DND-41 (cell line): ENCODE results near the gene PCDHGA7.

Experiments used
- ATAC-seq: fragments of 200-7000 bp; cut with Tn5 transposase; 3 replicates; pipeline ENCODE4 v1.9.1; 2021; ENCODE audit warnings: low read depth; ENCODE audit not compliant: insufficient read depth
- DNase-seq: peaks from one replicate; pipeline ENCODE4 v3.0.0-alpha.2; 2020
- H2AFZ ChIP-seq: 2 replicates; pipeline ENCODE4 v1.6.0; 2012; ENCODE audit warnings: low read depth, low read length
- H3K27ac ChIP-seq: 2 replicates; pipeline ENCODE4 v1.5.1; 2012; ENCODE audit warnings: low read length, inconsistent platforms
- H3K27me3 ChIP-seq: fragments of 200-600 bp; sonication (generic); 2 replicates; pipeline ENCODE4 v1.6.0; 2012; ENCODE audit warnings: low read length, mild to moderate bottlenecking, inconsistent platforms; ENCODE audit not compliant: insufficient read depth, poor library complexity
- H3K36me3 ChIP-seq: 2 replicates; pipeline ENCODE4 v1.5.1; 2012; ENCODE audit warnings: low read length, inconsistent platforms; ENCODE audit not compliant: insufficient read depth
- H3K4me1 ChIP-seq: 2 replicates; pipeline ENCODE4 v1.5.1; 2012; ENCODE audit warnings: mild to moderate bottlenecking, low read length; ENCODE audit not compliant: insufficient read depth
- H3K4me2 ChIP-seq: 2 replicates; pipeline ENCODE4 v1.6.0; 2012; ENCODE audit warnings: mild to moderate bottlenecking, moderate library complexity, low read length, inconsistent platforms; ENCODE audit not compliant: insufficient read depth
- H3K4me3 ChIP-seq, 2 experiments: fragments of 200-600 bp in 1 of 2; shearing (Covaris generic) in 1 of 2; 2 replicates each; pipeline ENCODE4 v1.5.1; 2012 to 2016; ENCODE audit warnings: inconsistent platforms in 2 of 2, low read length in 2 of 2, mild to moderate bottlenecking in 2 of 2, low read depth in 1 of 2, moderate library complexity in 1 of 2
- H3K79me2 ChIP-seq: 2 replicates; pipeline ENCODE4 v1.6.0; 2012; ENCODE audit warnings: low read length, inconsistent platforms; ENCODE audit not compliant: insufficient read depth
- H3K9ac ChIP-seq: 2 replicates; pipeline ENCODE4 v1.6.0; 2012; ENCODE audit warnings: low read depth, mild to moderate bottlenecking, inconsistent platforms, low read length, moderate library complexity
- H3K9me3 ChIP-seq: 2 replicates; pipeline ENCODE4 v1.5.1; 2012; ENCODE audit warnings: low read length, moderate library complexity, mild to moderate bottlenecking, inconsistent platforms; ENCODE audit not compliant: insufficient read depth, severe bottlenecking
- H4K20me1 ChIP-seq: 2 replicates; pipeline ENCODE4 v1.6.0; 2012; ENCODE audit warnings: low read length; ENCODE audit not compliant: insufficient read depth
- EZH2 ChIP-seq: IDR thresholded peaks from 3 replicates; pipeline ENCODE4 v1.6.1; 2012; ENCODE audit warnings: borderline replicate concordance, low read depth, mild to moderate bottlenecking, moderate library complexity, low read length, inconsistent platforms; ENCODE audit not compliant: severe bottlenecking
- TF ChIP-seq, protein P1 (sequence below): IDR thresholded peaks from 2 replicates; pipeline ENCODE4 v1.5.1; 2012; ENCODE audit warnings: borderline replicate concordance, low read length, moderate library complexity, mild to moderate bottlenecking; ENCODE audit not compliant: poor library complexity, severe bottlenecking; ENCODE audit errors: extremely low read depth

PCDHGA7 gene

DNA sequence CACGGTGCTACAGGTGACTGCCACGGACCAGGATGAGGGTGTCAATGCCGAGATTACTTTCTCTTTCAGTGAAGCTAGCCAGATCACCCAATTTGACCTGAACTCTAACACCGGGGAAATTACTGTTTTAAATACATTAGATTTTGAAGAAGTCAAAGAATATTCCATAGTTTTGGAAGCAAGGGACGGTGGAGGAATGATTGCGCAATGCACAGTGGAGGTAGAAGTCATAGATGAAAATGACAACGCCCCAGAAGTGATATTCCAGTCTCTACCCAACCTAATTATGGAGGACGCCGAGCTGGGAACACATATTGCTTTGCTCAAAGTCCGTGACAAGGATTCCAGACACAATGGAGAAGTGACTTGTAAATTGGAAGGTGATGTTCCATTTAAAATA lies 6.1 kb downstream of the PCDHGA7 start:
- Histone ChIP-seq H3K9me3 (no peaks in the 10 kb centered on the region), H3K36me3 (no peaks in the 10 kb centered on the region), H3K27ac (no peak overlapping the region), H2AFZ (no peak overlapping the region), H3K4me1 (no peaks in the 10 kb centered on the region), H4K20me1 (no peaks in the 10 kb centered on the region), H3K4me3 (no peak overlapping the region), H3K79me2 (no peaks in the 10 kb centered on the region), H3K27me3 (no peaks in the 10 kb centered on the region), H3K4me2 (no peak overlapping the region), H3K9ac (no peak overlapping the region)
- ATAC-seq, result no peak
- TF ChIP-seq, protein P1, sequence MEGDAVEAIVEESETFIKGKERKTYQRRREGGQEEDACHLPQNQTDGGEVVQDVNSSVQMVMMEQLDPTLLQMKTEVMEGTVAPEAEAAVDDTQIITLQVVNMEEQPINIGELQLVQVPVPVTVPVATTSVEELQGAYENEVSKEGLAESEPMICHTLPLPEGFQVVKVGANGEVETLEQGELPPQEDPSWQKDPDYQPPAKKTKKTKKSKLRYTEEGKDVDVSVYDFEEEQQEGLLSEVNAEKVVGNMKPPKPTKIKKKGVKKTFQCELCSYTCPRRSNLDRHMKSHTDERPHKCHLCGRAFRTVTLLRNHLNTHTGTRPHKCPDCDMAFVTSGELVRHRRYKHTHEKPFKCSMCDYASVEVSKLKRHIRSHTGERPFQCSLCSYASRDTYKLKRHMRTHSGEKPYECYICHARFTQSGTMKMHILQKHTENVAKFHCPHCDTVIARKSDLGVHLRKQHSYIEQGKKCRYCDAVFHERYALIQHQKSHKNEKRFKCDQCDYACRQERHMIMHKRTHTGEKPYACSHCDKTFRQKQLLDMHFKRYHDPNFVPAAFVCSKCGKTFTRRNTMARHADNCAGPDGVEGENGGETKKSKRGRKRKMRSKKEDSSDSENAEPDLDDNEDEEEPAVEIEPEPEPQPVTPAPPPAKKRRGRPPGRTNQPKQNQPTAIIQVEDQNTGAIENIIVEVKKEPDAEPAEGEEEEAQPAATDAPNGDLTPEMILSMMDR, result no peak
- TF ChIP-seq EZH2, result no peak
- DNase-seq, result no peak

DNA sequence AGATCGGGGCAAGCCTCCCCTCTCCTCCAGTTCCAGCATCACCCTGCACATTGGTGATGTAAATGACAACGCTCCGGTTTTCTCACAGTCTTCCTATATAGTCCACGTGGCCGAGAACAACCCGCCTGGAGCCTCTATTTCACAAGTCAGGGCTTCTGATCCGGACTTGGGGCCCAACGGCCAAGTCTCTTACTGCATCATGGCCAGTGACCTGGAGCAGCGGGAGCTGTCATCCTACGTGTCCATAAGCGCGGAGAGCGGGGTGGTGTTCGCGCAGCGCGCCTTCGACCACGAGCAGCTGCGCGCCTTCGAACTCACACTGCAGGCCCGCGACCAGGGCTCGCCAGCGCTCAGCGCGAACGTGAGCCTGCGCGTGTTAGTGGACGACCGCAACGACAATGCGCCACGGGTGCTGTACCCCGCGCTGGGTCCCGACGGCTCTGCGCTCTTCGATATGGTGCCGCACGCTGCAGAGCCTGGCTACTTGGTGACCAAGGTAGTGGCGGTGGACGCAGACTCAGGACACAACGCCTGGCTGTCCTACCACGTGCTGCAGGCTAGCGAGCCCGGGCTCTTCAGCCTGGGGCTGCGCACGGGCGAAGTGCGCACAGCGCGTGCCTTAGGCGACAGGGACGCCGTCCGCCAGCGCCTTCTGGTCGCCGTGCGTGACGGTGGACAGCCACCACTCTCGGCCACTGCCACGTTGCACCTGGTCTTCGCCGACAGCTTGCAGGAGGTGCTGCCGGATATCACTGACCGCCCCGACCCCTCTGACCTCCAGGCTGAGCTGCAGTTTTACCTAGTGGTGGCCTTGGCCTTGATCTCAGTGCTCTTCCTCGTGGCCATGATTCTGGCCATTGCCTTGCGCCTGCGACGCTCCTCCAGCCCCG lies 6.9 kb downstream of the PCDHGA7 start:
- H3K79me2 ChIP-seq, result no peaks in the 10 kb centered on the region
- no peak overlapping the region for H2AFZ ChIP-seq
- ATAC-seq, result no peak
- H4K20me1 ChIP-seq, result no peaks in the 10 kb centered on the region
- H3K36me3 ChIP-seq, result no peaks in the 10 kb centered on the region
- TF ChIP-seq, protein P1, result no peak
- TF ChIP-seq EZH2, result no peak
- H3K4me3 ChIP-seq, result no peak overlapping the region
- H3K4me1 ChIP-seq, result no peaks in the 10 kb centered on the region
- no peak for DNase-seq
- H3K9me3 ChIP-seq, result no peaks in the 10 kb centered on the region
- no peak overlapping the region for H3K9ac ChIP-seq
- H3K27me3 ChIP-seq, result no peaks in the 10 kb centered on the region
- H3K27ac ChIP-seq, result no peak overlapping the region
- no peak overlapping the region for H3K4me2 ChIP-seq

DNA sequence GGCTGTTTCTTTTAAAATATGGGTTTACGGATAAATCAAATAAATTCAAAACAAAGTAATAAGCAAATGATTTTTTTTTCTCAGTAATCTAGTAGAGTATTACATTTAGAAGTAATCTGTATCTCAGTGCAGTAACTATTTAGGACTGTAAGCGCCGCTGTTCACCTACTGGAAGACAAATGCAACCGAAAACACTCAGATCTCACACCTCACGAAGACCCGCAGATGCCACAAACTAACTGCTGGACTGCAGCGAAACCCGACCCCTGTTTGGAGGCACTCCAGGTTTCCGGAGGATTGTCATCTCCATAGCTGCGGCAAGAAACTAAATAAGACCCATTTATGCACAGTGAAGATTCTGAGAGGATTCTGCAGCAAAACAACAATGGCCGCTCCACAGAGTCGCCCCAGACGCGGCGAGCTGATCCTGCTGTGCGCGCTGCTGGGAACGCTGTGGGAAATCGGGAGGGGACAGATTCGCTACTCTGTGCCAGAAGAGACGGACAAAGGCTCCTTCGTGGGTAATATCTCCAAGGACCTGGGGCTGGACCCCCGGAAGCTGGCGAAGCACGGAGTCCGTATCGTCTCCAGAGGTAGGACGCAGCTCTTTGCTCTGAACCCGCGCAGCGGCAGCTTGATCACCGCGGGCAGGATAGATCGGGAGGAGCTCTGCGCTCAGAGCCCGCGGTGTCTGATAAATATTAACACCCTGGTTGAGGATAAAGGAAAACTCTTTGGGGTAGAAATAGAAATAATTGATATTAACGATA lies 10.1 kb downstream of the PCDHGA7 start, which contains the start of gene PCDHGA8:
PCDHGA8 (plus strand) TSS at position 205 of the 770 bp plus-strand sequence; CDS start at position 386, 181 bp downstream.
- no peak for ATAC-seq
- Histone ChIP-seq H3K4me1 (no peaks in the 10 kb centered on the region), H3K9me3 (no peaks in the 10 kb centered on the region), H4K20me1 (no peaks in the 10 kb centered on the region), H3K9ac (no peak within 1 kb of the TSS), H3K27me3 (no peaks in the 10 kb centered on the region), H3K79me2 (no peaks in the 10 kb centered on the region), H3K27ac (no peak within 1 kb of the TSS), H3K4me2 (no peak within 1 kb of the TSS), H3K36me3 (no peaks in the 10 kb centered on the region), H2AFZ (no peak within 1 kb of the TSS), H3K4me3 (no peak within 1 kb of the TSS)
- DNase-seq, result no peak
- TF ChIP-seq EZH2, result no peak
- TF ChIP-seq, protein P1, result no peak
